HG03135 (cell line): ENCODE measurements around the gene SLC25A3.

ENCODE experiments used
- ATAC-seq: cut with Tn5 transposase; IDR thresholded peaks from one replicate; pipeline ENCODE4 v1.9.1; 2021; ENCODE audit warnings: mild to moderate bottlenecking, moderate library complexity; ENCODE audit not compliant: unreplicated experiment

The SLC25A3 gene

GRCh38 chr12:98653866-98654493 is 60.5 kb downstream of the SLC25A3 start:
- ATAC-seq: no peak
